DND-41 (cell line): Measurements from ENCODE around the gene TTR.

Experiments
- ATAC-seq: fragments of 200-7000 bp; cut with Tn5 transposase; 3 replicates; pipeline ENCODE4 v1.9.1; 2021; ENCODE audit warnings: low read depth; ENCODE audit not compliant: insufficient read depth
- DNase-seq: peaks from one replicate; pipeline ENCODE4 v3.0.0-alpha.2; 2020
- H2AFZ ChIP-seq: 2 replicates; pipeline ENCODE4 v1.6.0; 2012; ENCODE audit warnings: low read depth, low read length
- H3K27ac ChIP-seq: 2 replicates; pipeline ENCODE4 v1.5.1; 2012; ENCODE audit warnings: low read length, inconsistent platforms
- H3K27me3 ChIP-seq: fragments of 200-600 bp; sonication (generic); 2 replicates; pipeline ENCODE4 v1.6.0; 2012; ENCODE audit warnings: low read length, mild to moderate bottlenecking, inconsistent platforms; ENCODE audit not compliant: insufficient read depth, poor library complexity
- H3K36me3 ChIP-seq: 2 replicates; pipeline ENCODE4 v1.5.1; 2012; ENCODE audit warnings: low read length, inconsistent platforms; ENCODE audit not compliant: insufficient read depth
- H3K4me1 ChIP-seq: 2 replicates; pipeline ENCODE4 v1.5.1; 2012; ENCODE audit warnings: mild to moderate bottlenecking, low read length; ENCODE audit not compliant: insufficient read depth
- H3K4me2 ChIP-seq: 2 replicates; pipeline ENCODE4 v1.6.0; 2012; ENCODE audit warnings: mild to moderate bottlenecking, moderate library complexity, low read length, inconsistent platforms; ENCODE audit not compliant: insufficient read depth
- H3K4me3 ChIP-seq, 2 experiments: fragments of 200-600 bp in 1 of 2; shearing (Covaris generic) in 1 of 2; 2 replicates each; pipeline ENCODE4 v1.5.1; 2012 to 2016; ENCODE audit warnings: inconsistent platforms in 2 of 2, low read length in 2 of 2, mild to moderate bottlenecking in 2 of 2, low read depth in 1 of 2, moderate library complexity in 1 of 2
- H3K79me2 ChIP-seq: 2 replicates; pipeline ENCODE4 v1.6.0; 2012; ENCODE audit warnings: low read length, inconsistent platforms; ENCODE audit not compliant: insufficient read depth
- H3K9ac ChIP-seq: 2 replicates; pipeline ENCODE4 v1.6.0; 2012; ENCODE audit warnings: low read depth, mild to moderate bottlenecking, inconsistent platforms, low read length, moderate library complexity
- H3K9me3 ChIP-seq: 2 replicates; pipeline ENCODE4 v1.5.1; 2012; ENCODE audit warnings: low read length, moderate library complexity, mild to moderate bottlenecking, inconsistent platforms; ENCODE audit not compliant: insufficient read depth, severe bottlenecking
- H4K20me1 ChIP-seq: 2 replicates; pipeline ENCODE4 v1.6.0; 2012; ENCODE audit warnings: low read length; ENCODE audit not compliant: insufficient read depth
- EZH2 ChIP-seq: IDR thresholded peaks from 3 replicates; pipeline ENCODE4 v1.6.1; 2012; ENCODE audit warnings: borderline replicate concordance, low read depth, mild to moderate bottlenecking, moderate library complexity, low read length, inconsistent platforms; ENCODE audit not compliant: severe bottlenecking
- TF ChIP-seq, protein P1 (sequence below): IDR thresholded peaks from 2 replicates; pipeline ENCODE4 v1.5.1; 2012; ENCODE audit warnings: borderline replicate concordance, low read length, moderate library complexity, mild to moderate bottlenecking; ENCODE audit not compliant: poor library complexity, severe bottlenecking; ENCODE audit errors: extremely low read depth

TTR gene

DNA sequence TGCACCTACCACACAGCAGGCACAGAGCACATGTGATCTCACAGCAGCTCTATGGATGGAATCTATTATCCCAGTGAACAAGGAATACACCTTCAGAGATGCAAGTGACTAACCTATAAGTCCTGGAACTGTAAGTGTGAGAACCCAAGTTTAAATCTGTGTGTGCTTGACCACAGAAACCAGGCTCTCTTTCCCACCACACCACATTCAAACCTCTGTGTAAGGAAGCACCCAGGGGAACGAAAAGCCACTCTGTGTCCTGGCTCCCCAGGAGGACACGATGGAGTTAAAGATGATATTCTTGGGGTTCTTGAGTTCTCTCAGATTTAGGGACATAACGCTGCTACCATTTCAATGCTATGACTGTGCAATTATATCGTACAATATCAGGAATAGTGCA is 38.9 kb downstream of the TTR start:
- Histone ChIP-seq H4K20me1 (no peaks in the 10 kb centered on the region), H3K4me3 (no peak overlapping the region), H3K27ac (no peak overlapping the region), H3K36me3 (peaks cover 25% of the 10 kb centered on the region), H3K9ac (no peak overlapping the region), H3K4me2 (no peak overlapping the region), H3K4me1 (no peaks in the 10 kb centered on the region), H2AFZ (no peak overlapping the region), H3K27me3 (no peaks in the 10 kb centered on the region), H3K9me3 (no peaks in the 10 kb centered on the region), H3K79me2 (no peaks in the 10 kb centered on the region)
- no peak for DNase-seq
- ATAC-seq: no peak
- TF ChIP-seq EZH2: no peak
- TF ChIP-seq, protein P1, sequence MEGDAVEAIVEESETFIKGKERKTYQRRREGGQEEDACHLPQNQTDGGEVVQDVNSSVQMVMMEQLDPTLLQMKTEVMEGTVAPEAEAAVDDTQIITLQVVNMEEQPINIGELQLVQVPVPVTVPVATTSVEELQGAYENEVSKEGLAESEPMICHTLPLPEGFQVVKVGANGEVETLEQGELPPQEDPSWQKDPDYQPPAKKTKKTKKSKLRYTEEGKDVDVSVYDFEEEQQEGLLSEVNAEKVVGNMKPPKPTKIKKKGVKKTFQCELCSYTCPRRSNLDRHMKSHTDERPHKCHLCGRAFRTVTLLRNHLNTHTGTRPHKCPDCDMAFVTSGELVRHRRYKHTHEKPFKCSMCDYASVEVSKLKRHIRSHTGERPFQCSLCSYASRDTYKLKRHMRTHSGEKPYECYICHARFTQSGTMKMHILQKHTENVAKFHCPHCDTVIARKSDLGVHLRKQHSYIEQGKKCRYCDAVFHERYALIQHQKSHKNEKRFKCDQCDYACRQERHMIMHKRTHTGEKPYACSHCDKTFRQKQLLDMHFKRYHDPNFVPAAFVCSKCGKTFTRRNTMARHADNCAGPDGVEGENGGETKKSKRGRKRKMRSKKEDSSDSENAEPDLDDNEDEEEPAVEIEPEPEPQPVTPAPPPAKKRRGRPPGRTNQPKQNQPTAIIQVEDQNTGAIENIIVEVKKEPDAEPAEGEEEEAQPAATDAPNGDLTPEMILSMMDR: no peak

DNA sequence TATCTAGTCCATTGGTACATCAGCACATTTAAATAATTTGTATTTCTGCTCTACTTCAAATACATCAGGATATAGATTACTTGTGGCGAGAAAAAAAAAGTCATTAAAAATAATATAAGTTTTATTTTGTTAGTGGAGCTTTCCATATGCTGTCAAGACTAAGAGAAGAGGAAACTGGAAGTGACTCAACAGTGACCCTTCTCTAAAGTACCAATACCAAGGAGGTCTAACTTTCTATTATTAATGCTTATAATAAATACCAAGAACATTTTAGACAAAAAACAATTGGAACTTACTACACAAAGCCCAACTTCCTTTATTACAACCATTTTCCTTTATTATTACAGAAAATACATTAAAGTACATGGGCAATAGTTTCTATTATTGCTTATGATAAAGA is 39.8 kb downstream of the TTR start:
- Histone ChIP-seq H3K27me3 (no peaks in the 10 kb centered on the region), H4K20me1 (no peaks in the 10 kb centered on the region), H3K9ac (no peak overlapping the region), H3K9me3 (no peaks in the 10 kb centered on the region), H3K36me3 (peaks cover 23% of the 10 kb centered on the region), H3K4me1 (no peaks in the 10 kb centered on the region), H3K27ac (no peak overlapping the region), H3K4me3 (no peak overlapping the region), H3K79me2 (no peaks in the 10 kb centered on the region), H3K4me2 (no peak overlapping the region), H2AFZ (no peak overlapping the region)
- no peak for ATAC-seq
- no peak for DNase-seq
- TF ChIP-seq, protein P1: no peak
- TF ChIP-seq EZH2: no peak

DNA sequence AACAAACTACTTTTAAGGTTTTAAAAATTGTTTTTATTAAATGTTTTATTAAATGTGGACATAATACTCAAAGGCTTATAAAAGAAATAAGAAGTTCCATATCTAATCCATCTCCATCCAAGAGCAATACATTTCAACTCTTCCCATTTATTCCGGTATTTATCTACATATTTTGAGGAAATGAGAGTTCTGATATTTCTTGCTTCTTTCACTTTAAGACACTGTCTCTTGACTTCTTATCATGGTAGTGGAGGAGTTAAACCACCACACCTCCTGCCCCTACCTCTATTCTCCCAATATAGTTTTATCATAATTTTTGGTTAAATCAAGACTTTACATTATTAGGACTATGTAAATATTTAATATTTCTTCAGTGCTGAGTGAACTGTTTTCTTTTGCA is 40.7 kb downstream of the TTR start:
- TF ChIP-seq, protein P1: no peak
- no peak for TF ChIP-seq EZH2
- Histone ChIP-seq H4K20me1 (no peaks in the 10 kb centered on the region), H3K4me1 (no peaks in the 10 kb centered on the region), H3K27me3 (no peaks in the 10 kb centered on the region), H3K4me3 (no peak overlapping the region), H3K9me3 (no peaks in the 10 kb centered on the region), H3K36me3 (peaks cover 29% of the 10 kb centered on the region), H3K9ac (no peak overlapping the region), H3K27ac (no peak overlapping the region), H3K79me2 (no peaks in the 10 kb centered on the region), H3K4me2 (no peak overlapping the region), H2AFZ (no peak overlapping the region)
- ATAC-seq (no peak), DNase-seq (no peak)
